CD14-positive monocyte (primary cell): ENCODE results near the gene INAFM1. TPM values are rescaled to one million over a fixed set of nuclear protein-coding genes. Genes with fewer than 3 reads are reported as not detected.

ENCODE experiments used
- DNase-seq, 3 donors: peaks; one replicate each; pipeline ENCODE4 v3.0.0-alpha.2; 2011 to 2022
- H2AFZ ChIP-seq: 2 replicates; pipeline ENCODE4 v1.6.0; 2012; ENCODE audit warnings: mild to moderate bottlenecking, low read depth, low read length, inconsistent platforms; ENCODE audit not compliant: insufficient read depth, poor library complexity, severe bottlenecking
- H3K27ac ChIP-seq, 2 donors: 1 replicate in 1 of 2; 2 replicates in 1 of 2; pipeline ENCODE4 v1.5.1; 2012 to 2013; ENCODE audit warnings: low read length in 2 of 2, control low read depth in 1 of 2, inconsistent platforms in 1 of 2, low read depth in 1 of 2, mild to moderate bottlenecking in 1 of 2
- H3K27me3 ChIP-seq, 2 donors: one replicate each; pipeline versions ENCODE4 v1.6.0 to v1.6.1; 2011 to 2013; ENCODE audit warnings: low read length in 2 of 2; ENCODE audit not compliant: control insufficient read depth in 2 of 2, insufficient read depth in 2 of 2
- H3K36me3 ChIP-seq, 2 donors: replicated peaks in 1 of 2; 1 replicate in 1 of 2; 2 replicates in 1 of 2; pipeline versions ENCODE4 v1.5.1 to v1.6.1; 2012 to 2013; ENCODE audit warnings: low read length in 2 of 2, control low read depth in 1 of 2, inconsistent platforms in 1 of 2, mild to moderate bottlenecking in 1 of 2; ENCODE audit not compliant: insufficient read depth in 2 of 2, control insufficient read depth in 1 of 2
- H3K4me1 ChIP-seq, 2 donors: 1 replicate in 1 of 2; 2 replicates in 1 of 2; pipeline versions ENCODE4 v1.5.1 to v1.6.1; 2012 to 2013; ENCODE audit warnings: low read length in 2 of 2, control low read depth in 1 of 2, inconsistent platforms in 1 of 2, mild to moderate bottlenecking in 1 of 2, moderate library complexity in 1 of 2; ENCODE audit not compliant: insufficient read depth in 2 of 2, control insufficient read depth in 1 of 2
- H3K4me2 ChIP-seq: replicated peaks from 2 replicates; pipeline ENCODE3; 2012; ENCODE audit warnings: low read length, moderate library complexity, mild to moderate bottlenecking; ENCODE audit not compliant: poor library complexity, severe bottlenecking; ENCODE audit errors: extremely low read depth
- H3K4me3 ChIP-seq, 3 experiments: fragments of 200-600 bp in 1 of 3; sonication (generic) in 1 of 3; replicated peaks in 1 of 3; 1 replicate in 2 of 3; 2 replicates in 1 of 3; pipeline ENCODE4 v1.5.1; 2011 to 2013; ENCODE audit warnings: low read length in 3 of 3, mild to moderate bottlenecking in 3 of 3, control low read depth in 2 of 3, low read depth in 2 of 3, inconsistent platforms in 1 of 3, moderate library complexity in 1 of 3
- H3K79me2 ChIP-seq: 2 replicates; pipeline ENCODE4 v1.6.0; 2012; ENCODE audit warnings: mild to moderate bottlenecking, control low read depth, inconsistent platforms, low read length, moderate library complexity; ENCODE audit not compliant: insufficient read depth
- H3K9ac ChIP-seq: 2 replicates; pipeline ENCODE4 v1.6.0; 2017; ENCODE audit warnings: low read length, mild to moderate bottlenecking; ENCODE audit not compliant: insufficient read depth, poor library complexity, severe bottlenecking
- H3K9me3 ChIP-seq, 2 donors: replicated peaks in 1 of 2; 1 replicate in 1 of 2; 2 replicates in 1 of 2; pipeline versions ENCODE4 v1.5.1 to v1.6.1; 2012 to 2013; ENCODE audit warnings: low read length in 2 of 2, control low read depth in 1 of 2; ENCODE audit not compliant: control insufficient read depth in 1 of 2, insufficient read depth in 1 of 2
- H4K20me1 ChIP-seq: 2 replicates; pipeline ENCODE4 v1.6.0; 2012; ENCODE audit warnings: mild to moderate bottlenecking, low read length, control low read depth, moderate library complexity; ENCODE audit not compliant: insufficient read depth
- H3K27ac Mint-ChIP-seq, 7 donors: one replicate each; pipeline ENCODE4 v1.8.0; 2020; ENCODE audit warnings: mild to moderate bottlenecking in 7 of 7, mixed read lengths in 7 of 7, moderate library complexity in 6 of 7, inconsistent platforms in 2 of 7
- H3K27me3 Mint-ChIP-seq, 3 donors: one replicate each; pipeline ENCODE4 v1.8.0; 2021 to 2022; ENCODE audit warnings: low read depth in 3 of 3, mild to moderate bottlenecking in 3 of 3, mixed read lengths in 3 of 3, moderate library complexity in 3 of 3, inconsistent platforms in 1 of 3
- H3K36me3 Mint-ChIP-seq, 2 donors: one replicate each; pipeline ENCODE4 v1.8.0; 2020; ENCODE audit warnings: mixed read lengths in 2 of 2, inconsistent platforms in 1 of 2, mild to moderate bottlenecking in 1 of 2
- H3K4me1 Mint-ChIP-seq: one replicate; pipeline ENCODE4 v1.8.0; 2020; ENCODE audit warnings: mild to moderate bottlenecking, mixed read lengths
- H3K4me3 Mint-ChIP-seq, 2 donors: one replicate each; pipeline ENCODE4 v1.8.0; 2020; ENCODE audit warnings: mild to moderate bottlenecking in 2 of 2, mixed read lengths in 2 of 2, moderate library complexity in 1 of 2
- H3K9me3 Mint-ChIP-seq, 7 donors: one replicate each; pipeline ENCODE4 v1.8.0; 2020 to 2022; ENCODE audit warnings: mixed read lengths in 7 of 7, mild to moderate bottlenecking in 6 of 7, moderate library complexity in 6 of 7, inconsistent platforms in 2 of 7
- WGBS: methylation state at CpG from one replicate; pipeline ENCODE4 v1.1.5; 2013; ENCODE audit warnings: missing lambda C conversion rate; ENCODE audit not compliant: insufficient coverage; 5-methylcytosine and 5-hydroxymethylcytosine counted together
- intact Hi-C, 2 donors: fragments of 100-400 bp; cut with micrococcal nuclease; formaldehyde crosslinking; loops; one replicate each; pipeline versions ENCODE4 v1.15.0 to v1.15.1; 2023
- polyA plus RNA-seq, 3 donors: library from polyadenylated mRNA; depleted of rRNA in 1 of 3; unstranded in 2 of 3; stranded (reverse) in 1 of 3; fragments of 300-500 nt in 2 of 3; fragments of >200 nt in 1 of 3; fragmentation: Illumina TruSeq in 2 of 3; gene quantifications; 1 replicate in 2 of 3; 2 replicates in 1 of 3; pipeline ENCODE4 v1.2.3, GENCODE V29; 2012 to 2021
- TF ChIP-seq, protein P1 (sequence below): fragments of 200-600 bp; IDR thresholded peaks from one replicate; pipeline ENCODE4 v1.8.0; 2022; ENCODE audit warnings: antibody characterized with exemption, mild to moderate bottlenecking

The INAFM1 gene
- polyA plus RNA-seq, 3 donors: 6.2 to 7.3 (median 6.5) TPM

DNA sequence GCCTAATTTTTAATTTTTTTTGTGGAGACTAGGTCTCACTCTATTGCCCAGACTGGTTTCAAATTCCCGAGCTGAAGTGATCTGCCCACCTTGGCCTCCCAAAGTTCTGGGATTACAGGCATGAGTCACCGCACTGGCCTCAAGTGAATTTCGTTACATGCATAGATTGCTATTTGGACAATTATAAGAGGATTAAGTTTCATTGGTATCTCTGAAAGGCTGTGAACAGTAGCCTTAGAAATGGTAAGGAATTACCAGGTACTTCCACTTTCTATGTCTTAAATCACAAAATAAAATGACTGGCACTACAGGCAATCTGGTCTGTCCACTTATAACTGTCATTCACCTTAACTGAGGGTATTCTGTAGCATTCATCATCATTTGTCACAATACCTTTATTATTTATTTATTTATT, 21.2 kb upstream of the INAFM1 start:
- H3K4me1 Mint-ChIP-seq: peaks cover 17% of the 10 kb centered on the region
- Histone ChIP-seq H3K79me2 (peaks cover 12% of the 10 kb centered on the region), H3K4me1 (peaks cover 15 to 19% of the 10 kb centered on the region in 2 donors), H4K20me1 (peaks cover 13% of the 10 kb centered on the region), H3K9me3 (no peaks in the 10 kb centered on the region), H3K27ac (no peak overlapping the region), H3K27me3 (no peaks in the 10 kb centered on the region), H2AFZ (no peak overlapping the region), H3K4me2 (no peak overlapping the region), H3K4me3 (no peak overlapping the region), H3K36me3 (peaks cover under 1 to 4% of the 10 kb centered on the region in 2 donors), H3K9ac (no peak overlapping the region)
- TF ChIP-seq, protein P1, sequence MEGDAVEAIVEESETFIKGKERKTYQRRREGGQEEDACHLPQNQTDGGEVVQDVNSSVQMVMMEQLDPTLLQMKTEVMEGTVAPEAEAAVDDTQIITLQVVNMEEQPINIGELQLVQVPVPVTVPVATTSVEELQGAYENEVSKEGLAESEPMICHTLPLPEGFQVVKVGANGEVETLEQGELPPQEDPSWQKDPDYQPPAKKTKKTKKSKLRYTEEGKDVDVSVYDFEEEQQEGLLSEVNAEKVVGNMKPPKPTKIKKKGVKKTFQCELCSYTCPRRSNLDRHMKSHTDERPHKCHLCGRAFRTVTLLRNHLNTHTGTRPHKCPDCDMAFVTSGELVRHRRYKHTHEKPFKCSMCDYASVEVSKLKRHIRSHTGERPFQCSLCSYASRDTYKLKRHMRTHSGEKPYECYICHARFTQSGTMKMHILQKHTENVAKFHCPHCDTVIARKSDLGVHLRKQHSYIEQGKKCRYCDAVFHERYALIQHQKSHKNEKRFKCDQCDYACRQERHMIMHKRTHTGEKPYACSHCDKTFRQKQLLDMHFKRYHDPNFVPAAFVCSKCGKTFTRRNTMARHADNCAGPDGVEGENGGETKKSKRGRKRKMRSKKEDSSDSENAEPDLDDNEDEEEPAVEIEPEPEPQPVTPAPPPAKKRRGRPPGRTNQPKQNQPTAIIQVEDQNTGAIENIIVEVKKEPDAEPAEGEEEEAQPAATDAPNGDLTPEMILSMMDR: no peak
- DNase-seq: no peak
- no peak overlapping the region for H3K4me3 Mint-ChIP-seq
- WGBS: no CpG with 5 or more reads among the region's 3 CpGs
- intact Hi-C loops: no loop called here
- peaks cover 0 to 4% (median 0%) of the 10 kb centered on the region in 7 donors for H3K9me3 Mint-ChIP-seq
- peaks cover 6 to 7% of the 10 kb centered on the region in 2 donors for H3K36me3 Mint-ChIP-seq
- H3K27ac Mint-ChIP-seq: no peak overlapping the region
- peaks cover 2 to 15% (median 12%) of the 10 kb centered on the region in 3 donors for H3K27me3 Mint-ChIP-seq

DNA sequence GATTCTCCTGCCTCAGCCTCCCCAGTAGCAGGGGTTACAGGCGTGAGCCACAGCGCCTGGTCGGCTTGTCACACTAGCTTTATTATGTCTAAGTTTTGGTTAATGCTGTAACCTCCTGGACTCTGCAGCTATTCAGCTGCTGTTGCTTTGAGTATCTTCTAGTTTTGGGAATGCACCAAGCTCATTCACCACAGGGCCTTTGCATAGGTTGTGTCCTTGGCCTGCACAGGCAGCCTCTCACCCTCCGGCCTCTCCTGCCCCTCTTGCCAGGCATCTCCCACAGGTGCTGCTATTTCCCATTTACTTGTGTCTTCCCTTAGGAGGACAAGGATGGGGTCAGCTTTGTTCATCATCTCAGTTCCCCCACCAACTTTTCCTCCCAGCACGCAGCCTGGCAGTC, 20.7 kb upstream of the INAFM1 start:
- no peak overlapping the region for H3K9ac ChIP-seq
- no peak overlapping the region for H3K27ac ChIP-seq
- peaks cover 15 to 19% of the 10 kb centered on the region in 2 donors for H3K4me1 ChIP-seq
- H3K27me3 Mint-ChIP-seq: peaks cover 2 to 15% (median 12%) of the 10 kb centered on the region in 3 donors
- no peak overlapping the region for H3K4me2 ChIP-seq
- peaks cover 5 to 8% of the 10 kb centered on the region in 2 donors for H3K36me3 ChIP-seq
- WGBS: no CpG with 5 or more reads among the region's 5 CpGs
- H3K4me1 Mint-ChIP-seq: peaks cover 18% of the 10 kb centered on the region
- H3K79me2 ChIP-seq: peaks cover 16% of the 10 kb centered on the region
- H3K27ac Mint-ChIP-seq: peak overlapping the region in 1 of 7 donors; percentile 81
- peaks cover 11 to 12% of the 10 kb centered on the region in 2 donors for H3K36me3 Mint-ChIP-seq
- no peak overlapping the region for H3K4me3 Mint-ChIP-seq
- H3K9me3 ChIP-seq: no peaks in the 10 kb centered on the region
- peaks cover 0 to 4% (median 0%) of the 10 kb centered on the region in 7 donors for H3K9me3 Mint-ChIP-seq
- H3K4me3 ChIP-seq: no peak overlapping the region
- H3K27me3 ChIP-seq: no peaks in the 10 kb centered on the region
- H2AFZ ChIP-seq: no peak overlapping the region
- TF ChIP-seq, protein P1: no peak
- DNase-seq: no peak
- H4K20me1 ChIP-seq: peaks cover 18% of the 10 kb centered on the region
- intact Hi-C loops: no loop called here
